A549 (cell line): ENCODE results near the gene DIAPH1. TPM values are rescaled to one million over a fixed set of nuclear protein-coding genes. Genes with fewer than 3 reads are reported as not detected.

Source experiments
- ATAC-seq, 2 experiments: fragments of 200-7000 bp in 1 of 2; fragments of >200 bp in 1 of 2; cut with Nextera tagmentation in 1 of 2; cut with Tn5 transposase in 1 of 2; 3 replicates each; pipeline versions ENCODE4 v1.8.0 to v1.9.1; 2018 to 2020; ENCODE audit warnings: mild to moderate bottlenecking in 1 of 2, moderate library complexity in 1 of 2
- CTCF ChIA-PET: fragments of 300-600 bp; sonication (Branson Sonifier 250); formaldehyde crosslinking; extraction: SDS; loops from one replicate; lab custom pipeline; 2021; ENCODE audit warnings: antibody characterized with exemption, inconsistent platforms; lab: Yijun Ruan, JAX
- POLR2A ChIA-PET: fragments of 350-600 bp; formaldehyde crosslinking; extraction: SDS; loops from one replicate; lab custom pipeline; 2021; ENCODE audit warnings: antibody characterized with exemption, inconsistent platforms; lab: Yijun Ruan, JAX
- DNase-seq, 2 experiments: peaks; one replicate each; pipeline versions ENCODE4 v3.0.0 to v3.0.0-alpha.2; 2011 to 2016; ENCODE audit warnings: low read depth in 1 of 2, low spot score in 1 of 2
- FAIRE-seq: peaks from 2 replicates; lab custom pipeline; 2011; peaks lifted over from hg19 to GRCh38; lab: Jason Lieb, UNC
- H3K27ac ChIP-seq, 2 experiments: fragments of >200 bp; sonication (Bioruptor Twin); formaldehyde crosslinking; 3 replicates each; pipeline ENCODE4 v1.5.1; 2016 to 2017
- H3K4me1 ChIP-seq: fragments of >200 bp; sonication (Bioruptor Twin); formaldehyde crosslinking; 3 replicates; pipeline ENCODE4 v1.6.1; 2016
- H3K4me2 ChIP-seq: fragments of >200 bp; sonication (Bioruptor Twin); formaldehyde crosslinking; 3 replicates; pipeline ENCODE4 v1.6.1; 2016
- H3K4me3 ChIP-seq: fragments of >200 bp; sonication (Bioruptor Twin); formaldehyde crosslinking; 3 replicates; pipeline ENCODE4 v1.5.1; 2016
- H3K9me3 ChIP-seq: fragments of >200 bp; sonication (Bioruptor Twin); formaldehyde crosslinking; 3 replicates; pipeline ENCODE4 v1.6.1; 2016
- BCL3 ChIP-seq: fragments of >200 bp; sonication (Bioruptor Twin); formaldehyde crosslinking; IDR thresholded peaks from 3 replicates; pipeline ENCODE4 v1.6.1; 2016
- CHD4 ChIP-seq: fragments of 200-600 bp; sonication (generic); IDR thresholded peaks from 2 replicates; pipeline ENCODE4 v1.6.1; 2016; ENCODE audit warnings: antibody characterized with exemption, mild to moderate bottlenecking, borderline replicate concordance
- CTCF ChIP-seq: fragments of >200 bp; sonication (Bioruptor Twin); formaldehyde crosslinking; IDR thresholded peaks from 3 replicates; pipeline ENCODE4 v1.5.1; 2016
- EP300 ChIP-seq, 2 experiments: fragments of >200 bp; sonication (Bioruptor Twin); formaldehyde crosslinking; IDR thresholded peaks; 2 replicates in 1 of 2; 3 replicates in 1 of 2; pipeline ENCODE4 v1.6.1; 2016 to 2017
- ESRRA ChIP-seq: fragments of 150-350 bp; IDR thresholded peaks from 2 replicates; pipeline ENCODE4 v1.6.1; 2014; ENCODE audit warnings: mild to moderate bottlenecking, low read length, borderline replicate concordance
- FOSB ChIP-seq: fragments of 250-450 bp; sonication (Bioruptor Pico); IDR thresholded peaks from 2 replicates; pipeline ENCODE4 v1.5.0; 2020; ENCODE audit warnings: mild to moderate bottlenecking, moderate library complexity
- FOXS1 ChIP-seq: fragments of 250-450 bp; sonication (Bioruptor Pico); IDR thresholded peaks from 2 replicates; pipeline ENCODE4 v1.5.0; 2020; ENCODE audit warnings: mild to moderate bottlenecking, moderate library complexity
- GATA3 ChIP-seq: IDR thresholded peaks from 2 replicates; pipeline ENCODE4 v1.6.1; 2012; ENCODE audit warnings: borderline replicate concordance
- HDAC2 ChIP-seq: fragments of 200-600 bp; sonication (generic); IDR thresholded peaks from 2 replicates; pipeline ENCODE4 v1.6.1; 2016
- HEYL ChIP-seq: fragments of 250-450 bp; sonication (Bioruptor Pico); IDR thresholded peaks from 2 replicates; pipeline ENCODE4 v1.8.0; 2021; ENCODE audit warnings: mild to moderate bottlenecking, moderate library complexity
- HOXA7 ChIP-seq: fragments of 250-450 bp; sonication (Bioruptor Pico); IDR thresholded peaks from 2 replicates; pipeline ENCODE4 v1.5.0; 2020; ENCODE audit warnings: mild to moderate bottlenecking, moderate library complexity
- JUN ChIP-seq, 2 experiments: fragments of >200 bp; sonication (Bioruptor Twin); formaldehyde crosslinking; IDR thresholded peaks; 2 replicates in 1 of 2; 3 replicates in 1 of 2; pipeline ENCODE4 v1.6.1; 2016 to 2017
- JUNB ChIP-seq: fragments of >200 bp; sonication (Bioruptor Twin); formaldehyde crosslinking; IDR thresholded peaks from 2 replicates; pipeline ENCODE4 v1.6.1; 2016
- KDM1A ChIP-seq: fragments of 200-600 bp; sonication (generic); IDR thresholded peaks from 2 replicates; pipeline ENCODE4 v1.6.1; 2016; ENCODE audit warnings: low read depth, mild to moderate bottlenecking
- KDM5A ChIP-seq: fragments of 200-600 bp; sonication (generic); IDR thresholded peaks from 2 replicates; pipeline ENCODE4 v1.6.1; 2016; ENCODE audit warnings: antibody characterized with exemption, mild to moderate bottlenecking
- MAZ ChIP-seq: fragments of 150-350 bp; IDR thresholded peaks from 2 replicates; pipeline ENCODE4 v1.6.1; 2014; ENCODE audit warnings: antibody characterized with exemption, low read depth, low read length, borderline replicate concordance
- MYC ChIP-seq: IDR thresholded peaks from 2 replicates; pipeline ENCODE4 v1.6.1; 2012; ENCODE audit warnings: mild to moderate bottlenecking, inconsistent platforms, low read length, improper control_type of control experiment, borderline replicate concordance
- NFE2L2 ChIP-seq: fragments of 150-350 bp; conservative IDR thresholded peaks from 2 replicates; pipeline ENCODE4 v1.6.1; 2014; ENCODE audit warnings: low read length
- NR3C1 ChIP-seq: fragments of >200 bp; sonication (Bioruptor Twin); formaldehyde crosslinking; IDR thresholded peaks from 3 replicates; pipeline ENCODE4 v1.6.1; 2017
- PBX3 ChIP-seq: IDR thresholded peaks from 2 replicates; pipeline ENCODE4 v1.6.1; 2012
- POLR2AphosphoS2 ChIP-seq: conservative IDR thresholded peaks from 2 replicates; pipeline ENCODE4 v1.6.1; 2012; ENCODE audit warnings: low read length, improper control_type of control experiment, inconsistent platforms
- RAD21 ChIP-seq, 2 experiments: fragments of >200 bp in 1 of 2; sonication (Bioruptor Twin) in 1 of 2; formaldehyde crosslinking in 1 of 2; IDR thresholded peaks in 1 of 2; conservative IDR thresholded peaks in 1 of 2; 2 replicates in 1 of 2; 3 replicates in 1 of 2; pipeline ENCODE4 v1.6.1; 2012 to 2018; ENCODE audit warnings: inconsistent platforms in 1 of 2
- TFCP2L1 ChIP-seq: fragments of 250-450 bp; sonication (Bioruptor Pico); IDR thresholded peaks from 2 replicates; pipeline ENCODE4 v1.5.0; 2021; ENCODE audit warnings: mild to moderate bottlenecking
- ZSCAN20 ChIP-seq: fragments of 250-450 bp; sonication (Bioruptor Pico); IDR thresholded peaks from 2 replicates; pipeline ENCODE4 v1.8.0; 2022; ENCODE audit warnings: mild to moderate bottlenecking, moderate library complexity
- WGBS: methylation state at CpG from one replicate; pipeline ENCODE4 v1.1.6; 2017; ENCODE audit errors: missing lambda C conversion rate; 5-methylcytosine and 5-hydroxymethylcytosine counted together
- polyA plus RNA-seq, 4 experiments: library from polyadenylated mRNA; depleted of rRNA in 3 of 4; stranded (reverse); fragments of >200 nt; fragmentation: RNase III in 1 of 4; extraction: RNeasy Plus Mini Kit Qiagen cat#74134 plus additional on column Dnase treatment in 1 of 4; gene quantifications; 2 replicates in 3 of 4; 3 replicates in 1 of 4; pipeline ENCODE4 v1.2.3, GENCODE V29; 2011 to 2017

DIAPH1 gene
- polyA plus RNA-seq, 2 of the 4 experiments (the other 2 are of a cell fraction): 53.4 to 59.8 TPM

DNA sequence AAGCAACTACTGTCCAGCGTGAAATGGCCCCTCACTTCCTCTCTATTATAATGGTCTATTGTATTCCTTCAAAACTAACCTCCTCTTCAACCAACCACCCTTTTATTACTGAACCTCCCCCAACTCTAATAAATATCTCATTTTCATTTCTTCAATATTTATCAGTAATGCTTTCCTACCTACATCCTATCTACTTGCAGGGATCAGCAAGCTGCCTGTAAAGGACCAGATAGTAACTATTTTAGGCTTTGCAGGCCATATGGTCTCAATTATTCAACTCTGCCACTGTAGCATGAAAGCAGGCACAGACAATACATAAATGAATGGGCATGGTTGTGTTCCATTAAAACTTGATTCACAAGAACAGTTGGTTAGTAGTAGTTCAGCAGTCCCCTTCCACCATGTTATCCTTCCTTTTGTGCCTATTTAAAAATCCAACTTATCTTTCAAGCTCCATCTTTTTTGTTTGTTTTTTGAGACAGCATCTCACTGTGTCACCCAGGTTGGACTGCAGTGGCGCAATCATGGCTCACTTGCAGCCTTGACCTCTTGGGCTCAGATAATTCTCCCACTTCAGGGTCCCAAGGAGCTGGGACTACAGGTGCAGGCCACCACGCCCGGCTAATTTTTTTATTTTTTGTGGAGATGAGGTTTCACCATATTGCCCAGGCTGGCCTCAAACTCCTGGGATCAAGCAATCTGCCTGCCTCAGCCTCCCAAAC, 84.1 kb downstream of the DIAPH1 start:
- CTCF ChIA-PET: interaction anchor here (0.6 to 1.7 kb wide), 4 partner anchors 10 to 114 kb away, joined by 3 to 8 read pairs (median 3); partner anchors contain the start of gene PCDHGA11
- no peak overlapping the region for H3K4me3 ChIP-seq
- TF ChIP-seq BCL3 (no peak), TFCP2L1 (CRISPR knock-in tag) (no peak), CTCF (no peak), POLR2AphosphoS2 (no peak), HOXA7 (CRISPR knock-in tag) (no peak), PBX3 (no peak), MAZ (no peak), GATA3 (no peak), RAD21 (conservative IDR thresholded peaks at IDR 0.05 in 1 of 2, IDR thresholded peaks at IDR 0.05 in 1 of 2) (no peak), KDM5A (no peak), HDAC2 (no peak), ZSCAN20 (CRISPR knock-in tag) (no peak), JUN (IDR thresholded peaks at IDR 0.05) (no peak), EP300 (IDR thresholded peaks at IDR 0.05) (no peak), NFE2L2 (no peak), MYC (no peak), JUNB (no peak), HEYL (CRISPR knock-in tag) (no peak), FOXS1 (CRISPR knock-in tag) (no peak), FOSB (CRISPR knock-in tag) (no peak)
- TF ChIP-seq, all 56 proteins: peak for 0
- no peak for FAIRE-seq
- ATAC-seq: no peak
- H3K9me3 ChIP-seq: no peaks in the 10 kb centered on the region
- POLR2A ChIA-PET: no interaction called here
- no peak overlapping the region for H3K27ac ChIP-seq
- H3K4me1 ChIP-seq: no peaks in the 10 kb centered on the region
- 94% methylated on average over 4 of the region's 4 CpGs for WGBS
- no peak for DNase-seq
- no peak overlapping the region for H3K4me2 ChIP-seq

DNA sequence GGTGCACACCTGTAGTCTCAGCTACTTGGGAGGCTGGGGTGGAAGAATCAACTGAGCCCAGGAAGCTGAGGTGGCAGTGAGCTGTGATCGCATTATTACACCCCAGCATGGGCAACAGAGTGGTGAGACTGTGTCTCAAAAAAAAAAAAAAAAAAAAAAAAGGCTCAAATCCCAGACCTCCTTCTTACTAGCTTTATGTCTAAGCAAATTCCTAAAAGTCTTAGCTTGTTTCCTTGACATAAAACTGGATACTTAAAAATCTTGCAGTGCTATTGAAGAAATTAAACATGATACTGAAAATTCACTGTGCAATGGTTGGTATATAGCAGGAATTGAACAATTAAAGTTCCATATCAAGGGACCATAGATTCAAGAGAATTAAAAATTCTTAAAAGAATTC, 84.9 kb downstream of the DIAPH1 start:
- POLR2A ChIA-PET: no interaction called here
- DNase-seq (no peak), FAIRE-seq (no peak)
- Histone ChIP-seq H3K4me3 (no peak overlapping the region), H3K27ac (no peak overlapping the region), H3K9me3 (no peaks in the 10 kb centered on the region), H3K4me1 (no peaks in the 10 kb centered on the region)
- CTCF ChIA-PET: interaction anchor here (1.0 to 1.7 kb wide), 5 partner anchors 10 to 195 kb away, joined by 3 to 8 read pairs (median 4); partner anchors contain the start of genes PCDHGA2 and PCDHGC3
- TF ChIP-seq KDM1A (no peak), NR3C1 (no peak), POLR2AphosphoS2 (no peak), ESRRA (no peak), CHD4 (no peak), JUN (IDR thresholded peaks at IDR 0.05) (no peak), PBX3 (no peak), JUNB (no peak)
- TF ChIP-seq, all 56 proteins: peak for 0
- ATAC-seq: no peak
- WGBS: 82% methylated on average over 1 of the region's 1 CpG
- no peak overlapping the region for H3K4me2 ChIP-seq
